GM18517 (cell line): Measurements from ENCODE around the gene SLC34A1.

ENCODE experiments used
- ATAC-seq: cut with Tn5 transposase; IDR thresholded peaks from one replicate; pipeline ENCODE4 v1.9.1; 2021; ENCODE audit warnings: mild to moderate bottlenecking, moderate library complexity; ENCODE audit not compliant: unreplicated experiment

Gene SLC34A1

GRCh38 chr5:177385720-177386119 is 1.5 kb downstream of the SLC34A1 start:
- ATAC-seq, result no peak

GRCh38 chr5:177386542-177386941 is 2.3 kb downstream of the SLC34A1 start:
- ATAC-seq, result no peak

GRCh38 chr5:177387405-177387804 is 3.2 kb downstream of the SLC34A1 start:
- no peak for ATAC-seq

- ATAC-seq, result no peak
Observed at GRCh38 chr5:177388521-177389052, 4.4 kb downstream of the SLC34A1 start.

GRCh38 chr5:177389241-177390169 is 5.3 kb downstream of the SLC34A1 start:
- no peak for ATAC-seq

- ATAC-seq, result peak; percentile 50
Observed at GRCh38 chr5:177390363-177391300, 6.4 kb downstream of the SLC34A1 start.

- ATAC-seq, result no peak
Observed at GRCh38 chr5:177392765-177393164, 8.5 kb downstream of the SLC34A1 start.

- no peak for ATAC-seq
Observed at GRCh38 chr5:177393206-177393765, 9.1 kb downstream of the SLC34A1 start.

GRCh38 chr5:177393990-177394389 is 9.8 kb downstream of the SLC34A1 start:
- no peak for ATAC-seq

GRCh38 chr5:177396078-177396477 is 11.8 kb downstream of the SLC34A1 start:
- ATAC-seq, result no peak

- ATAC-seq, result no peak
Observed at GRCh38 chr5:177396807-177397206, 12.6 kb downstream of the SLC34A1 start.

GRCh38 chr5:177397875-177398390 is 13.7 kb downstream of the SLC34A1 start:
- no peak for ATAC-seq

- no peak for ATAC-seq
Observed at GRCh38 chr5:177399997-177400868, 16.0 kb downstream of the SLC34A1 start, which contains the start of gene PFN3. TSS of gene PFN3 (minus strand) at chr5:177400661. CDS start at chr5:177400576, 85 bp downstream.

- ATAC-seq, result no peak
Observed at GRCh38 chr5:177402271-177403043, 18.2 kb downstream of the SLC34A1 start.

GRCh38 chr5:177403102-177403791 is 19.0 kb downstream of the SLC34A1 start:
- ATAC-seq, result peak; percentile 12

- peak; percentile 73 for ATAC-seq
Observed at GRCh38 chr5:177403792-177404640, 19.8 kb downstream of the SLC34A1 start.

GRCh38 chr5:177404641-177405179 is 20.5 kb downstream of the SLC34A1 start:
- no peak for ATAC-seq
